Vagina (tissue), 2 donors: ENCODE measurements around the gene MLF2. TPM values are rescaled to one million over a fixed set of nuclear protein-coding genes. Genes with fewer than 3 reads are reported as not detected.

Experiments used
- DNase-seq, 2 donors: peaks; one replicate each; pipeline ENCODE4 v3.0.0-alpha.2; 2017; ENCODE audit errors: extremely low spot score in 2 of 2
- H3K27ac ChIP-seq: fragments of 200-600 bp; sonication (generic); one replicate; pipeline ENCODE4 v1.5.1; 2019
- H3K27me3 ChIP-seq: fragments of 200-600 bp; sonication (generic); one replicate; pipeline ENCODE4 v1.5.1; 2019
- H3K36me3 ChIP-seq, 2 donors: fragments of 200-600 bp; sonication (generic); one replicate each; pipeline ENCODE4 v1.5.1; 2017 to 2019
- H3K4me1 ChIP-seq: fragments of 200-600 bp; sonication (generic); one replicate; pipeline ENCODE4 v1.5.1; 2019
- H3K4me3 ChIP-seq, 2 donors: fragments of 200-600 bp; sonication (generic); 1 replicate in 1 of 2; 2 replicates in 1 of 2; pipeline ENCODE4 v1.5.1; 2016 to 2019
- H3K9me3 ChIP-seq: fragments of 200-600 bp; sonication (generic); one replicate; pipeline ENCODE4 v1.5.1; 2019
- POLR2A ChIP-seq, 2 donors: fragments of 450-650 bp; IDR thresholded peaks; one replicate each; pipeline ENCODE4 v1.6.1; 2017; ENCODE audit warnings: antibody characterized with exemption in 2 of 2, mild to moderate bottlenecking in 2 of 2, moderate library complexity in 2 of 2
- POLR2AphosphoS5 ChIP-seq, 2 donors: sonication (generic); formaldehyde crosslinking; IDR thresholded peaks; one replicate each; pipeline ENCODE4 v1.9.0; 2017; ENCODE audit warnings: antibody characterized with exemption in 2 of 2, mild to moderate bottlenecking in 2 of 2, low read depth in 1 of 2; ENCODE audit not compliant: insufficient read depth in 1 of 2
- intact Hi-C: fragments of 100-400 bp; cut with DNase I; formaldehyde crosslinking; loops from one replicate; pipeline ENCODE4 v1.15.1; 2023
- small RNA-seq: library from RNA; depleted of rRNA; stranded (forward); fragments of <200 nt; gene quantifications from one replicate; pipeline ENCODE3, GENCODE V24; 2016
- total RNA-seq: library from RNA; depleted of rRNA; stranded (reverse); fragments of >200 nt; gene quantifications from one replicate; pipeline ENCODE4 v1.2.3, GENCODE V29; 2016
- TF ChIP-seq, protein P1 (sequence below), 3 experiments: fragments of 450-650 bp in 2 of 3; fragments of 200-600 bp in 1 of 3; sonication (generic) in 1 of 3; IDR thresholded peaks; one replicate each; pipeline ENCODE4 v1.5.1; 2017 to 2019; ENCODE audit warnings: antibody characterized with exemption in 3 of 3, mild to moderate bottlenecking in 2 of 3, moderate library complexity in 2 of 3

The MLF2 gene
- total RNA-seq, 1 donor from 2014 or later: 150 TPM

DNA sequence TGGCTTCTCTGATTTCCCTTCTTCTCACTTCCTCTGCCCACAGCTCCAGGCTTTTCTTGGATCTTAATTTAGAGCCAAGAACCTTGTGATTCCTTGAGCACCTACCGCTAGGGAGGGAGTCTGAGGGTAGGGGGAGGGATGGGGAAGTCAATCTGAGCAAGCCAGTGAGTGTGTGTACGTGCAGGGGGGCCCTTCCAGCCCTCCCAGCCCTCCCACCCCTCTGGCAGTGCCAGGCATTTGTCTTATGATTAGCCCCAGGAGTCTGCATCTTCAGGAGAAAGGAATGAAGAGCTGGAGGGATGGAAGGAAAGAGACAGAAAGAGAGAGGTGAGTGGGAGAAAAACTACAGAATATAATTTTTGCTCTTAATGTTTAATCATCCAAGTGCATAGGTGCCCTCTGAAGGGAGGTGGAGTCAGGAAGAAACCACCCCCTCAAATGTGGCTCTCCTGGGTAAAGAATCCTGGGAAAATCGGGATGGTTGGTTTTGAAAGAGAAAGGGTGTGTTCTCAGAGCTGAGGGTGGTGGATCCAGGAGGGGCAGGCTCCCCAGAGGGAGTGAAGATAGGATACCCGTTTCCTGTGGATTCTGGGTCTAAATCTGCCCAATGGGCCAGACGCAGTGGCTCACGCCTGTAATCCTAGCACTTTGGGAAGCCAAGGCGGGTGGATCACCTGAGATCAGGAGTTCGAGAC lies 54.4 kb downstream of the MLF2 start:
- TF ChIP-seq POLR2A (IDR thresholded peaks at IDR 0.05) (no peak), POLR2AphosphoS5 (IDR thresholded peaks at IDR 0.05; ENCODE audit: insufficient read depth in 1 of 2, low read depth in 1 of 2) (no peak)
- TF ChIP-seq, protein P1, sequence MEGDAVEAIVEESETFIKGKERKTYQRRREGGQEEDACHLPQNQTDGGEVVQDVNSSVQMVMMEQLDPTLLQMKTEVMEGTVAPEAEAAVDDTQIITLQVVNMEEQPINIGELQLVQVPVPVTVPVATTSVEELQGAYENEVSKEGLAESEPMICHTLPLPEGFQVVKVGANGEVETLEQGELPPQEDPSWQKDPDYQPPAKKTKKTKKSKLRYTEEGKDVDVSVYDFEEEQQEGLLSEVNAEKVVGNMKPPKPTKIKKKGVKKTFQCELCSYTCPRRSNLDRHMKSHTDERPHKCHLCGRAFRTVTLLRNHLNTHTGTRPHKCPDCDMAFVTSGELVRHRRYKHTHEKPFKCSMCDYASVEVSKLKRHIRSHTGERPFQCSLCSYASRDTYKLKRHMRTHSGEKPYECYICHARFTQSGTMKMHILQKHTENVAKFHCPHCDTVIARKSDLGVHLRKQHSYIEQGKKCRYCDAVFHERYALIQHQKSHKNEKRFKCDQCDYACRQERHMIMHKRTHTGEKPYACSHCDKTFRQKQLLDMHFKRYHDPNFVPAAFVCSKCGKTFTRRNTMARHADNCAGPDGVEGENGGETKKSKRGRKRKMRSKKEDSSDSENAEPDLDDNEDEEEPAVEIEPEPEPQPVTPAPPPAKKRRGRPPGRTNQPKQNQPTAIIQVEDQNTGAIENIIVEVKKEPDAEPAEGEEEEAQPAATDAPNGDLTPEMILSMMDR (IDR thresholded peaks at IDR 0.05): no peak
- peaks cover 13% of the 10 kb centered on the region for H3K4me1 ChIP-seq
- no peaks in the 10 kb centered on the region for H3K36me3 ChIP-seq
- DNase-seq: no peak
- H3K27ac ChIP-seq: no peak overlapping the region
- H3K4me3 ChIP-seq: no peak overlapping the region
- no peaks in the 10 kb centered on the region for H3K9me3 ChIP-seq
- no peaks in the 10 kb centered on the region for H3K27me3 ChIP-seq
- intact Hi-C loops: no loop called here

Small RNA genes within 50 kb of the gene (small RNA-seq; reads per million reads assigned to genes)
- gene RNU6-781P: not detected

Other genes starting within 250 kb of the MLF2 start
- 2,297 TPM for gene GAPDH, start 218.6 kb downstream of the MLF2 start, total RNA-seq
- gene IFFO1, start 197.1 kb downstream of the MLF2 start, total RNA-seq: 21.1 TPM
- 43.0 TPM for gene NOP2, start 184.8 kb downstream of the MLF2 start, total RNA-seq
- gene CHD4, start 145.8 kb downstream of the MLF2 start, total RNA-seq: 152 TPM
- 7.4 TPM for gene LPAR5, start 117.2 kb downstream of the MLF2 start, total RNA-seq
- 0.74 TPM for gene ACRBP, start 105.7 kb downstream of the MLF2 start, total RNA-seq
- gene ING4, start 90.0 kb downstream of the MLF2 start, total RNA-seq: 45.7 TPM
- gene ZNF384, start 63.8 kb downstream of the MLF2 start, total RNA-seq: 31.9 TPM
- 5.6 TPM for gene PIANP, start 52.3 kb downstream of the MLF2 start, total RNA-seq
- 35.4 TPM for gene COPS7A, start 29.1 kb downstream of the MLF2 start, total RNA-seq
- 132 TPM for gene PTMS, start 13.2 kb upstream of the MLF2 start, total RNA-seq
- 10.3 TPM for gene LAG3, start 19.4 kb upstream of the MLF2 start, total RNA-seq
- gene CD4, start 36.4 kb upstream of the MLF2 start, total RNA-seq: 14.2 TPM
- 3.2 TPM for gene GPR162, start 68.7 kb upstream of the MLF2 start, total RNA-seq
- 37.3 TPM for gene P3H3, start 75.3 kb upstream of the MLF2 start, total RNA-seq
- 5.2 TPM for gene GNB3, start 87.8 kb upstream of the MLF2 start, total RNA-seq
- 8.6 TPM for gene CDCA3, start 98.1 kb upstream of the MLF2 start, total RNA-seq
- 36.6 TPM for gene USP5, start 99.0 kb upstream of the MLF2 start, total RNA-seq
- gene TPI1, start 114.4 kb upstream of the MLF2 start, total RNA-seq: 274 TPM
- gene SPSB2, start 120.2 kb upstream of the MLF2 start, total RNA-seq: 3.2 TPM
- gene LRRC23, start 151.7 kb upstream of the MLF2 start, total RNA-seq: 8.6 TPM
- gene ENO2, start 161.4 kb upstream of the MLF2 start, total RNA-seq: 20.1 TPM
- gene ATN1, start 174.8 kb upstream of the MLF2 start, total RNA-seq: 92.1 TPM
- gene RNU7-1, start 190.7 kb upstream of the MLF2 start, total RNA-seq: not detected
- gene C12orf57, start 190.9 kb upstream of the MLF2 start, total RNA-seq: 760 TPM
- 17.4 TPM for gene PTPN6, start 198.2 kb upstream of the MLF2 start, total RNA-seq
- 199 TPM for gene PHB2, start 217.5 kb upstream of the MLF2 start, total RNA-seq
- 21.9 TPM for gene EMG1, start 217.8 kb upstream of the MLF2 start, total RNA-seq